Fibroblast of lung (primary cell): ENCODE data around the gene IWS1.

Experiments used
- EZH2 ChIP-seq: IDR thresholded peaks from 2 replicates; pipeline ENCODE4 v1.5.1; 2012; ENCODE audit warnings: low read length, control low read depth, mild to moderate bottlenecking; ENCODE audit errors: missing control alignments
- TF ChIP-seq, protein P1 (sequence below), 2 donors: IDR thresholded peaks in 1 of 2; conservative IDR thresholded peaks in 1 of 2; 1 replicate in 1 of 2; 2 replicates in 1 of 2; pipeline ENCODE4 v1.5.1; 2011 to 2012; ENCODE audit warnings: low read length in 2 of 2, control low read depth in 1 of 2, inconsistent platforms in 1 of 2, low read depth in 1 of 2, mild to moderate bottlenecking in 1 of 2

- TF ChIP-seq, protein P1, sequence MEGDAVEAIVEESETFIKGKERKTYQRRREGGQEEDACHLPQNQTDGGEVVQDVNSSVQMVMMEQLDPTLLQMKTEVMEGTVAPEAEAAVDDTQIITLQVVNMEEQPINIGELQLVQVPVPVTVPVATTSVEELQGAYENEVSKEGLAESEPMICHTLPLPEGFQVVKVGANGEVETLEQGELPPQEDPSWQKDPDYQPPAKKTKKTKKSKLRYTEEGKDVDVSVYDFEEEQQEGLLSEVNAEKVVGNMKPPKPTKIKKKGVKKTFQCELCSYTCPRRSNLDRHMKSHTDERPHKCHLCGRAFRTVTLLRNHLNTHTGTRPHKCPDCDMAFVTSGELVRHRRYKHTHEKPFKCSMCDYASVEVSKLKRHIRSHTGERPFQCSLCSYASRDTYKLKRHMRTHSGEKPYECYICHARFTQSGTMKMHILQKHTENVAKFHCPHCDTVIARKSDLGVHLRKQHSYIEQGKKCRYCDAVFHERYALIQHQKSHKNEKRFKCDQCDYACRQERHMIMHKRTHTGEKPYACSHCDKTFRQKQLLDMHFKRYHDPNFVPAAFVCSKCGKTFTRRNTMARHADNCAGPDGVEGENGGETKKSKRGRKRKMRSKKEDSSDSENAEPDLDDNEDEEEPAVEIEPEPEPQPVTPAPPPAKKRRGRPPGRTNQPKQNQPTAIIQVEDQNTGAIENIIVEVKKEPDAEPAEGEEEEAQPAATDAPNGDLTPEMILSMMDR (conservative IDR thresholded peaks at IDR 0.05 in 1 of 2, IDR thresholded peaks at IDR 0.05 in 1 of 2; ENCODE audit: low read depth in 1 of 2, low read length in 2 of 2) = no peak
- TF ChIP-seq EZH2 = no peak
Measured at GRCh38 chr2:127511090-127511695, 15.1 kb downstream of the IWS1 start.
